22Rv1 (cell line): ENCODE measurements around the gene BEND6.

Experiments
- H3K27ac ChIP-seq: fragments of 450-650 bp; 2 replicates; pipeline ENCODE4 v1.5.1; 2017
- CTCF ChIP-seq: fragments of 450-650 bp; IDR thresholded peaks from 2 replicates; pipeline ENCODE4 v1.5.1; 2017; ENCODE audit warnings: mild to moderate bottlenecking
- ZFX ChIP-seq: fragments of 450-650 bp; IDR thresholded peaks from 2 replicates; pipeline ENCODE4 v1.6.1; 2017; ENCODE audit warnings: antibody characterized with exemption, borderline replicate concordance

The BEND6 gene

GRCh38 chr6:56940977-56941376 lies 13.9 kb upstream of the BEND6 start:
- H3K27ac ChIP-seq = no peak overlapping the region
- TF ChIP-seq CTCF (no peak), ZFX (no peak)

- TF ChIP-seq ZFX (no peak), CTCF (no peak)
Measured at GRCh38 chr6:56944661-56945060, 10.2 kb upstream of the BEND6 start.

GRCh38 chr6:56946368-56946767 lies 8.5 kb upstream of the BEND6 start:
- no peak for TF ChIP-seq CTCF
- TF ChIP-seq ZFX = no peak
- no peak overlapping the region for H3K27ac ChIP-seq

More at GRCh38 chr6:56944661-56945060, 10.2 kb upstream of the BEND6 start:
- H3K27ac ChIP-seq = no peak overlapping the region

- no peak overlapping the region for H3K27ac ChIP-seq
- TF ChIP-seq CTCF (no peak), ZFX (no peak)
Measured at GRCh38 chr6:56947924-56948323, 7.0 kb upstream of the BEND6 start.

GRCh38 chr6:56949265-56949664 lies 5.6 kb upstream of the BEND6 start:
- TF ChIP-seq ZFX = no peak
- no peak for TF ChIP-seq CTCF
- no peak overlapping the region for H3K27ac ChIP-seq

GRCh38 chr6:56949925-56950495 lies 4.9 kb upstream of the BEND6 start:
- TF ChIP-seq ZFX (no peak), CTCF (no peak)
- H3K27ac ChIP-seq = no peak overlapping the region

GRCh38 chr6:56951049-56951831 lies 3.7 kb upstream of the BEND6 start:
- no peak overlapping the region for H3K27ac ChIP-seq

More at GRCh38 chr6:56951049-56951831, 3.7 kb upstream of the BEND6 start:
- TF ChIP-seq ZFX = no peak
- TF ChIP-seq CTCF = no peak
